Measurements from ENCODE around the gene LEAP2.

- TF ChIP-seq POLR2AphosphoS5 (IDR thresholded peaks at IDR 0.05), result no peak
- no peak for TF ChIP-seq CTCF (IDR thresholded peaks at IDR 0.05)
- TF ChIP-seq EP300 (IDR thresholded peaks at IDR 0.05), result no peak
These were observed 33.2 kb upstream of the LEAP2 start for GRCh38 chr5:132840313-132840712.
